Activated naive CD4-positive, alpha-beta T cell treated with anti-CD3 and anti-CD28 coated beads, Interleukin-2, amount 50 U/mL, for 24 hours (primary cell): Measurements from ENCODE around the gene CLEC12A.
"Not testable (repeated sequence)": the region's sequence is repeated elsewhere in the genome, so short reads cannot be mapped to it uniquely, and the experiment has no call there.

Experiments used
- H3K27ac Mint-ChIP-seq: one replicate; pipeline ENCODE4 v1.8.0; 2021; ENCODE audit warnings: mild to moderate bottlenecking, mixed read lengths
- H3K27me3 Mint-ChIP-seq: one replicate; pipeline ENCODE4 v1.8.0; 2021; ENCODE audit warnings: mixed read lengths
- H3K36me3 Mint-ChIP-seq: one replicate; pipeline ENCODE4 v1.8.0; 2021; ENCODE audit warnings: mixed read lengths
- H3K4me1 Mint-ChIP-seq: one replicate; pipeline ENCODE4 v1.8.0; 2021; ENCODE audit warnings: mixed read lengths
- H3K4me3 Mint-ChIP-seq: one replicate; pipeline ENCODE4 v1.8.0; 2021; ENCODE audit warnings: mild to moderate bottlenecking, mixed read lengths
- H3K9me3 Mint-ChIP-seq: one replicate; pipeline ENCODE4 v1.8.0; 2021; ENCODE audit warnings: mixed read lengths

The CLEC12A gene

DNA sequence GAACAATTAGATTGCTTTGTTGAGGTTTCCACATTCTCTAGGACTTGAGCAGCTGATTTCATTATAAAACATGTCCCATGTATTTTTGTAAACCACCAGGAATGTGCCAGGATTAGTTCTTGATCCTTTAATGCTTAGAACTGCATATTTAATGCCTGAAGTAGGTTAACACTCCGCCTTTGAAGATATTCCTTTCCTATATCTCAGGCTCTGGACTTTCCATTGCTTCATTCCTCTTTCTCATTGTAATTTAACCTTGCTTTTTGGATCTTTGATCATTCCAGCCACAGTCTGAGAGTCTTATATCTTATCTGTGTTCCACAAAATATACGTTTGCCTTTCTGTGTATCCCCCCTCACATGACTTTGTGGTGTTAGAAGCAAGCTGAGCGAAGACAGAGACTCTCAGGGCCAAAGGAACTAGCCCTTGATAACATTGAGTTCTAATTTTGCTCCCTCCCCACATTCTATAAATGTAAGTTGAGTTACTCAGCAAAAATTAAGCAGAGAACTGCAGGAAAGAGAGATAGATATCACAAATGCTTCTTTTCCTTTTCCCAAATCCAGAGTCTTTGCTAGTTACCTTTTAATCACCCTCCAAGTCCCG is 30.1 kb downstream of the CLEC12A start:
- H3K9me3 Mint-ChIP-seq, result no peaks in the 10 kb centered on the region

DNA sequence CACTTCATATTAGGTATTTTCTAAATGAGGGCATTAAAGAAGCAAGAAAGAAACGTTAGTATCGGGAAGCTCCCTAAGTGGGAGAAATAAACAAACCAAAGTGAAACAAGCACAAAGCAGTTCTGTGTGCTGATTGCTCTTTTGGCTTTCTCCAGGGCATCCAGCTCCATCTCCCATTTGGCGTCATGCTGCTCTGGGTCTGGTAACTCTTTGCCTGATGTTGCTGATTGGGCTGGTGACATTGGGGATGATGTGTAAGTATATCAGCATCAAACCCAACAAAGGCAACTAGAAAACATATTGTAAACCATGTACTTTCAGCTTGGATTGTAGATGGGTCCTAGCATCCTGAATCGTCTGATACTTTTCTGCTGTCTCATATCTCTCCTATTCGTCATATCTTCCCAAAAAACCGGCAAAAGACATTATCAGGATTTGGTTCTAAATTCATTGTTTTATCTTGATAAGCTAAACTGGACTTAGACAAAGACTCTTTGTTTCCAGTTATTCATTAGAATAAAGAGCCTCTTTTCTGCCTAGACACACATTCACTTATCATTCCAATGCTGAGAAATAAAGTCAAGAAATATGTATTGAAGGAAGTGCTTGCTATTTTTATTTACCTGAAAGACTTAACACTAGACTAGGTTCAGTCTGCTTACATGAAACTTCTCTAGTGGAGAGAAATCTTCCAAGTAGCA is 41.6 kb downstream of the CLEC12A start:
- no peak overlapping the region for H3K4me3 Mint-ChIP-seq
- H3K27me3 Mint-ChIP-seq, result peaks cover 1% of the 10 kb centered on the region
- H3K36me3 Mint-ChIP-seq, result no peaks in the 10 kb centered on the region
- H3K9me3 Mint-ChIP-seq, result no peaks in the 10 kb centered on the region
- no peak overlapping the region for H3K27ac Mint-ChIP-seq
- H3K4me1 Mint-ChIP-seq, result peaks cover 5% of the 10 kb centered on the region

More for the DNA sequence above, 30.1 kb downstream of the CLEC12A start:
- Mint-ChIP-seq H3K4me1 (no peaks in the 10 kb centered on the region), H3K27me3 (peaks cover 1% of the 10 kb centered on the region), H3K27ac (no peak overlapping the region), H3K36me3 (no peaks in the 10 kb centered on the region), H3K4me3 (no peak overlapping the region)

DNA sequence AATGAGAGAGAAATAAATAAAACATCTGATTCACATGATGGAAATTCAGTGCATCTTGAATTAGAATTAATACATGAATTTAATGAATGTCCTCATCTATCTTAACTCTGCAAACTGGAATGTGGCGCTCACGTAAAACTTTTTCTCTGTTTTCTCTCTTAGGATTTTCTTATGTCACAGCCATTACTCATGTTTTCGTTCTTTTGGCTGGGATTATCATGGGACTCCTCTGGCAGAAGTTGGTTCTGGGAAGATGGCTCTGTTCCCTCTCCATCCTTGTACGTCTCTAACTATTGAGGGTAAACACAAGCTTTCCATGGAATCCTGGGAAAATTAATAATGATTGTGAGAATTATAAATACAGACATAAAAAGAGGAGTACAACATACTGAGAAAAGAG is 44.2 kb downstream of the CLEC12A start:
- H3K27ac Mint-ChIP-seq, result no peak overlapping the region
- H3K36me3 Mint-ChIP-seq, result no peaks in the 10 kb centered on the region
- H3K9me3 Mint-ChIP-seq, result no peaks in the 10 kb centered on the region
- H3K4me3 Mint-ChIP-seq, result no peak overlapping the region
- no peaks in the 10 kb centered on the region for H3K27me3 Mint-ChIP-seq
- no peaks in the 10 kb centered on the region for H3K4me1 Mint-ChIP-seq

DNA sequence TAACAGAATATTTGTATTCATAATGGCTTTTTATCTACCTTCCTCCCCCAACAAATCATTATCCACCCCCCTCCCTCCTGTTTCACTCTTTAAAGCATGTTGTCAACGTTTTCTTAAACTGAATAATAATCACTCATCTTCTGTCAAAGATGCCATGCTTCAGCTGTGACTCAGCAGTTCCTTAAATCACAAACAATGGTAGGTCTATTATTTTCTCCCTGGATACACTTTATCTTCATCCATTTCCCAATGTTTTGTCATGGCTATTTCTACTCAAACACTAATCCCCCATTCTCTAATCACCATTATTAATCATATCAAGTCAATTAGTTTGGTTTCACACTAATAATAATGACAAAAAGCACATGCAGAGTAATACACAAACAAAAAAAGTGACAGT is 45.7 kb downstream of the CLEC12A start:
- no peaks in the 10 kb centered on the region for H3K9me3 Mint-ChIP-seq
- H3K4me1 Mint-ChIP-seq, result no peaks in the 10 kb centered on the region
- H3K4me3 Mint-ChIP-seq, result no peak overlapping the region
- H3K36me3 Mint-ChIP-seq, result no peaks in the 10 kb centered on the region
- H3K27me3 Mint-ChIP-seq, result no peaks in the 10 kb centered on the region
- H3K27ac Mint-ChIP-seq, result no peak overlapping the region

DNA sequence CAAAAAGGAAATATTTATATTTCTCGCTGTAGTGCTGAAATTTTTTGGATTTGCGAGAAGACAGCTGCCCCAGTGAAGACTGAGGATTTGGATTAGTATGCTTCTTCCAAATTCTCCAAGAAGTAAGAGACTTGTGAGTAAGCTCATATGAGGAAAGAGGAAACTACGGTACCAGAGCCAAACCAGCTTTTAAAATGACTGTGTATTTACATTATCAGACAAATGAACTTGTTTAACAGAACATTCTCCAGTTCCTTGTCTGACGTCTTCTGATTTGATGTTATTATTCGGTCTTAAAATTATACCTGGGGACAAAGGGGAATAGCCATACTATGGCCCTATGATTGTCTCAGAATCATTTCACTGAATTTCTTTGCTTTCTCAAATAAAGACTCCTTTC is 47.2 kb downstream of the CLEC12A start:
- H3K9me3 Mint-ChIP-seq, result no peaks in the 10 kb centered on the region
- H3K27me3 Mint-ChIP-seq, result no peaks in the 10 kb centered on the region
- no peaks in the 10 kb centered on the region for H3K4me1 Mint-ChIP-seq
- no peaks in the 10 kb centered on the region for H3K36me3 Mint-ChIP-seq
- no peak overlapping the region for H3K27ac Mint-ChIP-seq
- H3K4me3 Mint-ChIP-seq, result no peak overlapping the region

DNA sequence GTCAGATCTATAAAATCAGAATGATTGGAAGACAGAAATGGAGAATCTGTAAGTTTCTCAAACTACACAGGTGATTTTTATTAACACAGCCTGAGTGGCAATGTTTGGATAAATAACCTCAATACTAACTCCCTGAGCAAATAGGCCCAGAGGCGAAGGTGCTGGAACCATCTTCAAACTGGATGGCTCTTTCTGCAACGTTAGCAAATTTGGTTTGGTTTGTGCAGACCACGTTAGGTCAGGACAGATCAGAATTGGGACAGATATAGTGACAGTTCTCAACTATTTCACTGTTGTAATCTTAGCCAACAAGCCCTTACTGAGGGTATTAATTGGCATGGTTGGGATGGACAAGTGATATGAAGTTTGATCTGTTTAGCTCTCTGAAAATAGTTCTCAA is 50.1 kb downstream of the CLEC12A start:
- no peaks in the 10 kb centered on the region for H3K27me3 Mint-ChIP-seq

DNA sequence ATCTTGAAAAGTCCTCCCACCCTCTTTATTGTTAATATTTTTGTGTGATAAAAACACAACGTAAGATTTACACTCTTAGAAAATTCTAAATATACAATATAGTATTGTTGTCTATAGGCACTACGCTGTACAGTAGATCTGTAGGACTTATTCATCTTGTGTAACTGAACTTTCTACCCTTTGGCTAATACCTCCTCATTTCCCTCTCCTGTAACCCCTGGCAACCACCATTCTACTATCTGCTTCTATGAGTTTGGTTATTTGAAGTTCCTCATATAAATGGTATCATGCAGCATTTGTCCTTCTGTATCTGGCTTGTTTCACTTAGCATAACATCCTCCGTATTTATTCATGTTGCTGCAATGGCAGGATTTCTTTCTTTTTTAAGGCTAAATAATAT is 54.0 kb downstream of the CLEC12A start:
- Mint-ChIP-seq H3K4me1 (no peaks in the 10 kb centered on the region), H3K4me3 (no peak overlapping the region), H3K36me3 (no peaks in the 10 kb centered on the region), H3K27ac (no peak overlapping the region), H3K9me3 (no peaks in the 10 kb centered on the region), H3K27me3 (no peaks in the 10 kb centered on the region)

More for the DNA sequence above, 50.1 kb downstream of the CLEC12A start:
- Mint-ChIP-seq H3K4me1 (no peaks in the 10 kb centered on the region), H3K36me3 (no peaks in the 10 kb centered on the region), H3K27ac (no peak overlapping the region), H3K4me3 (no peak overlapping the region), H3K9me3 (no peaks in the 10 kb centered on the region)

DNA sequence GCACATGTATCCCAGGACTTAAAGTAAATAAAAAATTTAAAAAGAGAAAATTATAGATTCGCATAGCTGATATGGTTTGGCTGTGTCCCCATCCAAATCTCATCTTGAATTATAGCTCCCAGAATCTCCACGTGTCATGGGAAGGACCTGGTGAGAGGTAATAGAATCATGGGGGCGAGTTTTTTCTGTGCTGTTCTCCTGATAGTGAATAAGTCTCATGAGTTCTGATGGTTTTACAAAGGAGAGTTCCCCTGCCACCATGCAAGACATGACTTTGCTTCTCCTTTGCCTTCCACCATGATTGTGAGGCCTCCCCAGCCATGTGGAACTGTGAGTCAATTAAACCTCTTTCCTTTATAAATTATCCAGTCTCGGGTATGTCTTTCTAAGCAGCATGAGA is 55.5 kb downstream of the CLEC12A start:
- H3K27ac Mint-ChIP-seq, H3K4me3 Mint-ChIP-seq, H3K36me3 Mint-ChIP-seq, H3K9me3 Mint-ChIP-seq, H3K27me3 Mint-ChIP-seq, H3K4me1 Mint-ChIP-seq: not testable (repeated sequence)

DNA sequence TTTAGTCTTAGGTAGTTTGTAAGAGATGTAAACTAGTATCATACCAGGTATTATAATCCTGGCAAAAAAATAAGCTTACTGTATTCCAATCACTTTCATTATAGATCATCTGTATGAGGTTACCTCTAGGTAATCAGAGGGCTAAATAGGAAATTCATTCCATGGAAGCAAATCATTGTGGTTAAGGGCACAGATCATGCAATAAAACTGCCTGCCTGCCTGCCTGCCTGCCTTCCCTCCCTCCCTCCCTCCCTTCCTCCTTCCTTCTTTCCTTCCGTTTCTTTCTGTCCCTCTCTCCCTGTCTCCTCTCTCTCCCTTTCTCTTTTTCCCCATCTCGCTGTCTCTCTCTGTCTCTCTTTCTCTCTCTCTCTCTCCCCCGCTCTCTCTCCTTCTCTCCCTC is 56.1 kb downstream of the CLEC12A start:
- Mint-ChIP-seq H3K9me3 (no peaks in the 10 kb centered on the region), H3K27me3 (no peaks in the 10 kb centered on the region), H3K36me3 (no peaks in the 10 kb centered on the region), H3K4me3 (no peak overlapping the region), H3K27ac (no peak overlapping the region), H3K4me1 (no peaks in the 10 kb centered on the region)

DNA sequence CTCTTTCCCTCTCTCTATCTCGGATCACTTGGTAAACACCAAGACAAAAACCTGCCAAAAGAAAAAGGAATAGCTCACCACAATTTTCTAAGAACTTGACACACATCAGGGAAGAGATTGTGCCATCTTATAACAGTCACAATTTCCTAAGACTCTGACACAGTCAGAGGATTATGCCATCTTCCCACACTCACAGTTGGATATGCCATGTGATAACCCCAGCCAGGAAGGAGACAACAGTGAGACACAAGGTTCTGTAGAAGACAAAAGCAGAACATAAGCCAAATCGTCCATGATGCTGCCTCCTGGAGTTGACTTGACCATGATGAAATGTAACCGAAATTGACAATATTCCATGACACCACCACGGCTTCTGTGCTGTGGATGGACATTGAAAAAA is 56.5 kb downstream of the CLEC12A start:
- Mint-ChIP-seq H3K36me3 (no peaks in the 10 kb centered on the region), H3K27ac (no peak overlapping the region), H3K4me3 (no peak overlapping the region), H3K9me3 (no peaks in the 10 kb centered on the region), H3K27me3 (no peaks in the 10 kb centered on the region), H3K4me1 (no peaks in the 10 kb centered on the region)

DNA sequence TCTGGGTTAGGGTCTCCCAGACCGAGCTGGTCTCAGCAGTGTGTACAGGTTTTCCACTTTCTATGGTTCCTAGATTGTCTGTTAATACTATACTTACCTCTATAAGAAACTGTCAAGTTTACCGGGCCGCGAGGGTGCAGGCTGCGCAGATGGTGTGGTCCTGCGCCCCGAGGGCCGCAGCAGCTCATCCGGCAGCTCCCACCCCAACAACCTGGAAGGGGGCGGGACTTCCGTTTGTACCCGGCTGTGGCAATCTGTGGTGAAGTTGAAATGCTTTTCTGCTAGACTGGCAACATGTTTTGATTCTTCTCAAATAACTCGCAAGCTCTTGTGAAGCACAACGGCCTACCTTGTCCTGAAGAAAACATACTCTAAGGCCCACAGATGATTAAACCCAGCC is 59.2 kb downstream of the CLEC12A start, which contains the start of gene CLEC9A:
CLEC9A (plus strand) TSS at position 237 of the 400 bp plus-strand sequence. CDS start 22,006 bp downstream, outside the sequence.
- Mint-ChIP-seq H3K4me3 (no peak within 1 kb of the TSS), H3K4me1 (no peaks in the 10 kb centered on the region), H3K27ac (peak within 1 kb of the TSS; percentile 15), H3K27me3 (no peaks in the 10 kb centered on the region), H3K9me3 (no peaks in the 10 kb centered on the region), H3K36me3 (no peaks in the 10 kb centered on the region)

DNA sequence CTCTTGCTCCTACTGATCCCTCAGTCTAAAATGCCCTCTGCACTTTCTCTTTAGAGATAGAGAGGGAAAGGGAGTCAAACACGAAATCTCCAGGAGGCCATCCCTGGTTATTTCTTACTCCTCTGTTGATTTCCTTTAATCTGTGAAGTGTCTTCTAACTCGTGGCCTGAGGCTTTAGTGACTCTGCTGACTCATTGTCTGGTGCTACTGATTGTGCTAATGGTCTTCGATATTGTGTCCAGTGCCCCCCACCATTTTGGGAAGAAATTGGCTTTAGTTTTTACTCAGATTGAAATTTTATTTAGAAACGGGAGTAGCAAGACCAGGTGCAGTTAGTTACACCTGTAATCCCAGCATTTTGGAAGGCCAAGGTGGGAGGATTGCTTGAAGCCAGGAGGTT is 60.1 kb downstream of the CLEC12A start:
- Mint-ChIP-seq H3K27ac (no peak overlapping the region), H3K27me3 (no peaks in the 10 kb centered on the region), H3K36me3 (no peaks in the 10 kb centered on the region), H3K4me1 (no peaks in the 10 kb centered on the region), H3K4me3 (no peak overlapping the region), H3K9me3 (no peaks in the 10 kb centered on the region)

DNA sequence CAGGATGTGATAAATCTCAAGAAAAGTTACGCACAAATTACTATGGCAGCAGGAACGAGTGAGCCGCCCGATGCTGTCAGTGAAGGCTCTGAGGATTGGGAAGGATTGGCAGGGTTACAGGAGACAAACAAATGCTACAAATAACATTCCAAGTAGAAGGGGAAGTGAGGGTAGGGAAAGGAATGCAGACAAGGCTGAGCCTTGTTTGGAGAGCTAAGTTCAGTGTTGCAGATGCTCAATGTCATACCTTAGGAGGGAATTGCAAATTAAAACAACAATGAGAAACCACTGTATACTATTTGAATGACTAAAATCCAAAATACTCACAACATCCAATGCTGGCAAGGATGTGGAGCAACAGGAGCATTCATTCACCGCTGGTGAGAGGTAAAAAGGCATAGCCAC is 60.6 kb downstream of the CLEC12A start:
- no peaks in the 10 kb centered on the region for H3K4me1 Mint-ChIP-seq
- no peak overlapping the region for H3K27ac Mint-ChIP-seq
- no peaks in the 10 kb centered on the region for H3K27me3 Mint-ChIP-seq
- no peak overlapping the region for H3K4me3 Mint-ChIP-seq
- H3K36me3 Mint-ChIP-seq, result no peaks in the 10 kb centered on the region
- no peaks in the 10 kb centered on the region for H3K9me3 Mint-ChIP-seq

DNA sequence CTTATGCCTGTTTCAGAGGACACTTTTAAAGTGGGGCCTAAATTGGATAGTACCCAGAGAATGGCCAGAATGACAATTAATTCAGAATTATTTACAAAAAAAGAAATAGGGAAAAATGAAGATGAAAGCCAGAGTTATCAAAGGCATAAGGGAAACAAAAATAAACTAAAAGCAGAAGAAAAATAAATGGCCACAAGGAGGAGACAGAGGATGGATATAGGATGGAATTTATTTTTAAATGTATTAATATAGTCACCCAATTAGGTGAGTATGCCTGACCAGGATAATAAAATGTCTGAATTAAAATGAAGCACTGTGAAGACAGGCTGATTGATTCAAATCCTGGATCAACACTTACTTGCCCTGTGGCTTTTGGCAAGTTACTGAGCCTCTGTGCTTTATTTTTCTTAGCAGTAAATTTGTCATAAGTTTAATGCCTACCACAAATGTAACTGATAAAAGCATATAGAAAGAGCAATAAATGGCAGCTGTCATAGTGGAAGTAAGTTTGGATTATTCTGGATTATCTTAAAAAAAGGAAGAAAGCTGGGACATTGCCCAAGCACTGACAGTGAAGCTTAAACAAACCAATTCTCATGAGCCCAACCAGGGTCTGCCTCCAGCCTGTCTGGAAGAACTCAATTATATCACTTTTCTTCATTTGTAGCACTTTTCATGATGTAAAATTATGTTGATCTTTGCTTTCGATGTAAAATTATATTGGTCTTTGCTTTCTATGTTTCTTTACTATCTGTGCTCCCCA is 62.8 kb downstream of the CLEC12A start:
- H3K4me3 Mint-ChIP-seq, result no peak overlapping the region
- H3K9me3 Mint-ChIP-seq, result no peaks in the 10 kb centered on the region
- no peak overlapping the region for H3K27ac Mint-ChIP-seq
- no peaks in the 10 kb centered on the region for H3K27me3 Mint-ChIP-seq
- no peaks in the 10 kb centered on the region for H3K36me3 Mint-ChIP-seq
- no peaks in the 10 kb centered on the region for H3K4me1 Mint-ChIP-seq
